ENCODE results near the gene TUBA4B.

DNA sequence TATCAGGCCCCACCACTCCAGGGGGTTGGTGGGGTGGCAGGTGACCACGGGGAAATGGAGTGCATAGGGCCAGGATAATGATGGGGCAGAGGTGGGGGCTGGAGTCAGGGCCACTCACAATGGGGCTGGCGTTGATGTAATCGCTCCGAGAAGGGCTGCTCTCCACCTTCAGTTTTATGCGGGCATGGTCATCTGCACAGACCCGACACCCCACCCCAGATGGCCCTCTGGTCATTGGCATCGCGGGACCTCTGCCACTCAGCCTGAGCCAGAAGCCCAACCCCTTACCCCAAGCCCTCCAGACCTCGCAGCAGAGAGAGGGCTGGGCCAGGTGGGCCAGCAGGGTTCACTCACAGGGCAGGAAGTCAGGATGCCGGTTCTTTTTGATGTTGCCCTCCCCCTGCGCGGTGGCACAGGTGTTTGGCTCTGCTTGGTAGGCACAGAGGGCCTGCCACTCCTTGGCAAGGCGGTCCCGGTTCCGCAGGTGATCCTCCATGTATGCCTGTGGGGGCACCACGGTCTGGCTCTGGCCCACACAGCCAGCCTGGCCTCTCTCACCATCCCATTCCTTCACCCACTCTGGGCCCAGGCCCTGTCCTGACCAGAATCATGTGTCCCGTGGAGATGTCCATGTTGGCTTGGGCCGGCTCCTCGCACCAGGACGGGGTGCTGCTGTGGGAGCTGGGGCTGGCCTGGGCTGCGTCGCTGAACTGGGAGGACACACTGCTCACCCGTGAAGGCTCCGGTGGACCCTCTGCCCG is 43.8 kb downstream of the TUBA4B start:
- TF ChIP-seq, protein P1, sequence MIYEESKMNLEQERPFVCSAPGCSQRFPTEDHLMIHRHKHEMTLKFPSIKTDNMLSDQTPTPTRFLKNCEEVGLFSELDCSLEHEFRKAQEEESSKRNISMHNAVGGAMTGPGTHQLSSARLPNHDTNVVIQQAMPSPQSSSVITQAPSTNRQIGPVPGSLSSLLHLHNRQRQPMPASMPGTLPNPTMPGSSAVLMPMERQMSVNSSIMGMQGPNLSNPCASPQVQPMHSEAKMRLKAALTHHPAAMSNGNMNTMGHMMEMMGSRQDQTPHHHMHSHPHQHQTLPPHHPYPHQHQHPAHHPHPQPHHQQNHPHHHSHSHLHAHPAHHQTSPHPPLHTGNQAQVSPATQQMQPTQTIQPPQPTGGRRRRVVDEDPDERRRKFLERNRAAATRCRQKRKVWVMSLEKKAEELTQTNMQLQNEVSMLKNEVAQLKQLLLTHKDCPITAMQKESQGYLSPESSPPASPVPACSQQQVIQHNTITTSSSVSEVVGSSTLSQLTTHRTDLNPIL (CRISPR knock-in tag; IDR thresholded peaks at IDR 0.05; ENCODE audit: low read depth): no peak
- TF ChIP-seq ZFP3 (CRISPR knock-in tag; IDR thresholded peaks at IDR 0.05): no peak
- no peak for TF ChIP-seq TSHZ2 (CRISPR knock-in tag; IDR thresholded peaks at IDR 0.05)
- no peak for TF ChIP-seq ZNF70 (CRISPR knock-in tag; IDR thresholded peaks at IDR 0.05)
